Activated naive CD8-positive, alpha-beta T cell (primary cell): ENCODE data around the gene ANKRD22.
"Not testable (repeated sequence)": the region's sequence is repeated elsewhere in the genome, so short reads cannot be mapped to it uniquely, and the experiment has no call there.

ENCODE experiments used
- H3K27ac Mint-ChIP-seq: one replicate; pipeline ENCODE4 v1.8.0; 2021; ENCODE audit warnings: mixed read lengths
- H3K27me3 Mint-ChIP-seq: one replicate; pipeline ENCODE4 v1.8.0; 2021; ENCODE audit warnings: mixed read lengths
- H3K36me3 Mint-ChIP-seq: one replicate; pipeline ENCODE4 v1.8.0; 2021; ENCODE audit warnings: mixed read lengths
- H3K4me1 Mint-ChIP-seq: one replicate; pipeline ENCODE4 v1.8.0; 2021; ENCODE audit warnings: low read depth, mixed read lengths
- H3K4me3 Mint-ChIP-seq: one replicate; pipeline ENCODE4 v1.8.0; 2021; ENCODE audit warnings: mild to moderate bottlenecking, mixed read lengths
- H3K9me3 Mint-ChIP-seq: one replicate; pipeline ENCODE4 v1.8.0; 2021; ENCODE audit warnings: low read depth, mixed read lengths

ANKRD22 gene

DNA sequence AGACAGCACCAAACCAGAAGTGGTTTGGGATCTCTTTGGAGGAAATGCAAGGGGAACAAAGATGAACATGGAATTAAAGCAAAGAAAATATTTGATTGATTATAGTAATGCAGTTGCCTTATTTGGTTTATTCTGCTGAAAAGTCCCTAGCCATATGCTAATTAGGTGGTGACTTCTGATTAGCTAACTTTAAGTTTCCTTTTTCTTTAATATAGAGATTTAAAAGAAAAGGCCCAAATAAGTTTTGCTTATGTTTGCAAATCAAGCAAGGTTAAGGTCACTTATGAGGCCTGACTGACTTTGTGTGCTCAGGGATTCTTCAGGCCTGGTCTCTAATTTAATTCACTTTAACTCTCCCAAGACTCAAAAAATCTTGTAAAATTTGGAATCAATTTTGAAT, 6.2 kb upstream of the ANKRD22 start:
- H3K4me3 Mint-ChIP-seq: no peak overlapping the region
- no peaks in the 10 kb centered on the region for H3K27me3 Mint-ChIP-seq
- no peaks in the 10 kb centered on the region for H3K36me3 Mint-ChIP-seq
- no peak overlapping the region for H3K27ac Mint-ChIP-seq
- H3K9me3 Mint-ChIP-seq: no peaks in the 10 kb centered on the region
- H3K4me1 Mint-ChIP-seq: peaks cover 7% of the 10 kb centered on the region

DNA sequence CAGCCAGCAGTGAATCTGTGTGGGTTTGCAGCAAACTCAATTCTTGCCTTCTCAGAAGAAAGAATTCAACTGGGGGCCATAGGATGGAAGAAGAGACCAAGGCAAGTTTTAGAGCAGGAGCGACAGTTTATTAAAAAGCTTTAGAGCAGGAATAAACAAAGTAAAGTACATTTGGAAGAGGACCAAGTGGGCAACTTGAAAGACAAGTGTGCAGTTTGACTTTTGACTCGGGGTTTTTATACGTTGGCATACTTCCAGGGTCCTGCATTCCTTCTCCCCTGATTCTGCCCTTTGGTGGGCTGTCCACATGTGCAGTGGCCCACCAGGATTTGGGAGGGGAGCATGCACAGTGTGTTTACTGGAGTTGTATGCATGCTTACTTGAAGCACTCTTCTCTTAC, 3.0 kb upstream of the ANKRD22 start:
- H3K9me3 Mint-ChIP-seq: no peaks in the 10 kb centered on the region

DNA sequence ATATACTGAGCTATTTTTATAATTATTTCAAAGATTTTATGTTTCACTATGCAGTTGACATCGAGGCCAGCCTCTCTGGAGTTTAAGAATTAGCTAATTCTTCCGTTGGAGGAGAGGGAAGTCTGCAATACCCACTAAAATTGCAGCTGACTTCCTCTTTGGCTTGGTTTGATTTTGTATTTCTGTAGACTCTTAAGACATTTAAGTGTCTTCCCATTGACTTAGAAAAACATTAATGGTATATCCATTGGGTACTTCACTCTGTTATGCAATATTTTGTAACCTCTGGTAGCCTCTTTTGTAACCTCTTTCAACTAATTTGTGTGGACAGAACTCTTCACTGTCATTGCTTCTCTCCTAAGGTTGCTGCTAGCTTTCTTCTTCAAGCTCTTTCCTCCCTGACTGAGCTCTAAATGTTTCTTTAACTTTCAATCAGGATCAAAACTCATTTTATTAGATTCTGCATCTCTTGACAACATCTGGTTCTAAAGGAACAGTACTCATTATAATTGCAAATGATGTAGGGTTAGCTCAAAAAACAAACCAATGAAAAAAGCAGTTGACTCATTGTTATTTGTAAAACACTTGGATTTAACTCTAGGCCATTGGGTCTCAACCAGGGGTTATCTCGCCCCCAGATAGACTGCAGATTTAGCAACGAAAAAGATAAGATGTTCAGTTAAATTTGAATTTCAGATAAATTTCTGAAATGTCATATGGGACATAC, 1.7 kb upstream of the ANKRD22 start:
- Mint-ChIP-seq H3K4me1 (peaks cover 16% of the 10 kb centered on the region), H3K27me3 (no peaks in the 10 kb centered on the region), H3K36me3 (no peaks in the 10 kb centered on the region), H3K9me3 (no peaks in the 10 kb centered on the region), H3K4me3 (no peak overlapping the region), H3K27ac (no peak overlapping the region)

More for the DNA sequence above, 3.0 kb upstream of the ANKRD22 start:
- Mint-ChIP-seq H3K27me3 (no peaks in the 10 kb centered on the region), H3K36me3 (no peaks in the 10 kb centered on the region), H3K27ac (no peak overlapping the region), H3K4me3 (no peak overlapping the region), H3K4me1 (peaks cover 7% of the 10 kb centered on the region)

- H3K27me3 Mint-ChIP-seq: no peaks in the 10 kb centered on the region
- no peaks in the 10 kb centered on the region for H3K36me3 Mint-ChIP-seq
- H3K27ac Mint-ChIP-seq: no peak overlapping the region
- no peak overlapping the region for H3K4me3 Mint-ChIP-seq
- H3K4me1 Mint-ChIP-seq: peaks cover 16% of the 10 kb centered on the region
- no peaks in the 10 kb centered on the region for H3K9me3 Mint-ChIP-seq
Observed at GRCh38 chr10:88852327-88852726, 683 bp upstream of the ANKRD22 start.

DNA sequence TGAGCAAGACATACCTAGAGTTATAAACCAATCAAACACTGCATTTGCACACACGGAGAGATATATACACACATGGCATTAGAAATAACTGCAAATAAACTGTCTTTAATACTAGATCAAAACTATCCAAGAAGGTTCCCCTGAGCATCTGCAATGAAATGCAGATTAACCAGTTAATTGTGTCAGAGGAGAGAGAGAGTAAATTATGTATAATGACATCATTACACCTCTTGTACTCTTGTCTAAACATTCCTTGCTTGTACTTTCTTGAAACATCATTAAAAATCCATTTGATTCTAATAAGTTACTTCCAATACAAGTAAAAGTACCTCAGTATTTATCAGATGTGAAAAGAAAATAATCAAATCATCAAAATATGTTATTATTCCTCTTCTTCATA, 932 bp downstream of the ANKRD22 start:
- no peak overlapping the region for H3K4me3 Mint-ChIP-seq
- H3K36me3 Mint-ChIP-seq: no peaks in the 10 kb centered on the region
- peaks cover 16% of the 10 kb centered on the region for H3K4me1 Mint-ChIP-seq

DNA sequence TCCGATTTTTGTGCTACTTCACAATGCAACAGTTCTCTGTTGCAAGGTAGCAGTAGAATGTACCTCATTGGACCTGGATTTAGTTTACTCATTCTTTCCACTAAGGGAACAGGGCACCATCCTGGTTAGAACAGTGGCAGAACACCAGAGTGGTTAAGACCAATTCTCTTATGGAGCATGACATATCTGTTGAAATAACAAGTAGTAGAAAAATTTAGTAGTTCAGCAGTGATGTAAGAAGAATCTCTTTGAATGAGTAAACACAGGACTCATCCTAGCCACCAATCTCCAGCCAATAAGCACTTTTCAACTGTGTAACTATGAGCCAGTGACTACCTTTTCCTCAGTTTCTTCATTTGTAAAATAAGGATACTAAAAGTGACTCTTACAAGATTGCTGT, 2.4 kb downstream of the ANKRD22 start:
- Mint-ChIP-seq H3K27me3 (no peaks in the 10 kb centered on the region), H3K36me3 (peaks cover 3% of the 10 kb centered on the region), H3K4me3 (no peak overlapping the region), H3K4me1 (peaks cover 16% of the 10 kb centered on the region), H3K27ac (peak overlapping the region; percentile 36), H3K9me3 (no peaks in the 10 kb centered on the region)

More for the DNA sequence above, 932 bp downstream of the ANKRD22 start:
- H3K27ac Mint-ChIP-seq: no peak overlapping the region
- no peaks in the 10 kb centered on the region for H3K27me3 Mint-ChIP-seq
- no peaks in the 10 kb centered on the region for H3K9me3 Mint-ChIP-seq

- H3K27me3 Mint-ChIP-seq: peaks cover 2% of the 10 kb centered on the region
- no peak overlapping the region for H3K4me3 Mint-ChIP-seq
- H3K36me3 Mint-ChIP-seq: peaks cover 3% of the 10 kb centered on the region
- H3K4me1 Mint-ChIP-seq: peaks cover 16% of the 10 kb centered on the region
- no peaks in the 10 kb centered on the region for H3K9me3 Mint-ChIP-seq
- H3K27ac Mint-ChIP-seq: peak overlapping the region; percentile 35
Observed at GRCh38 chr10:88848499-88848898, 3.1 kb downstream of the ANKRD22 start.

GRCh38 chr10:88843171-88843570, 8.5 kb downstream of the ANKRD22 start:
- H3K27ac Mint-ChIP-seq: no peak overlapping the region
- H3K4me1 Mint-ChIP-seq: peaks cover 4% of the 10 kb centered on the region
- no peak overlapping the region for H3K4me3 Mint-ChIP-seq
- no peaks in the 10 kb centered on the region for H3K9me3 Mint-ChIP-seq
- H3K27me3 Mint-ChIP-seq: peaks cover 2% of the 10 kb centered on the region
- peaks cover 3% of the 10 kb centered on the region for H3K36me3 Mint-ChIP-seq

GRCh38 chr10:88841316-88842111, 10.1 kb downstream of the ANKRD22 start:
- Mint-ChIP-seq H3K36me3 (peaks cover 3% of the 10 kb centered on the region), H3K9me3 (no peaks in the 10 kb centered on the region), H3K27ac (peak overlapping the region; percentile 6)

DNA sequence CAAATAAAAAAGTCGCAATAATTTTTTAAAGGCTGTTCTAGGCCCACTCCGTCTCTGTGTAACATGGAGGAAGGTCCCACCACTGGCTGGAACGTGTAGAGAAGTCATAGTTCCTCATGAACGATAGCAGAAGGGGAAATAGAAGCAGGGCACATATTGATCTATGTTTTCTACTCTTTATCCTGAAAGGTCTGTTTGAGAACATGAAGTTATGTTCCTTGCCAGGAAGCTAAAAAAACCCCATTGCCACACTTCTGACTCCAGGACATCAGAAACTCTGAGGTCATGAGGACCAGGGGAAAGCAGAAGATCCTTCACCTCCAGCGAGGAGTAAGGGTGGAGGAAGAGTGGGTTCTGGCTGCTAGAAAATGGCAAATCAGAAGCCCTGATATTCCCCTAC, 10.8 kb downstream of the ANKRD22 start:
- no peak overlapping the region for H3K27ac Mint-ChIP-seq
- H3K9me3 Mint-ChIP-seq: no peaks in the 10 kb centered on the region
- H3K4me3 Mint-ChIP-seq: no peak overlapping the region
- H3K36me3 Mint-ChIP-seq: peaks cover 3% of the 10 kb centered on the region
- H3K27me3 Mint-ChIP-seq: peaks cover 2% of the 10 kb centered on the region
- peaks cover 2% of the 10 kb centered on the region for H3K4me1 Mint-ChIP-seq

More at GRCh38 chr10:88841316-88842111, 10.1 kb downstream of the ANKRD22 start:
- H3K4me1 Mint-ChIP-seq: peaks cover 2% of the 10 kb centered on the region
- H3K27me3 Mint-ChIP-seq: peaks cover 2% of the 10 kb centered on the region
- H3K4me3 Mint-ChIP-seq: no peak overlapping the region

DNA sequence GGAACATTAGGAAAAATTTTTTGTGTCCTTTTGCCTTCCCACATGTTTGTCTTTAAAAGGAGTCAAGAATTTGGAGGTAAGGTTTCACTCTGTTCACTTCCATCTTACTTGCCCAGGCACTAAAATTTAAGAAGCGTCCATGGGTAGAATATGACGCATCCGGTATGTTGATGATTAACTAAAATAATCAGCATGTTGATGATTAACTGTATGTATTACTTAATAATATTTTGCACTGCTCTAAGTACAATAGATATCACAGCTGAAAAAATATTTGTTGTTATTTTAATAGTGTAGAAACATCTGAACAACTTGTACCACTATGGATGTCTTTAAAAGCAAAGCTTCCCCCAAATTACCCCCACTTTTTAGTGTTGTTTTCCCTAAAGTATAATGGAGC, 11.5 kb downstream of the ANKRD22 start:
- no peaks in the 10 kb centered on the region for H3K36me3 Mint-ChIP-seq

DNA sequence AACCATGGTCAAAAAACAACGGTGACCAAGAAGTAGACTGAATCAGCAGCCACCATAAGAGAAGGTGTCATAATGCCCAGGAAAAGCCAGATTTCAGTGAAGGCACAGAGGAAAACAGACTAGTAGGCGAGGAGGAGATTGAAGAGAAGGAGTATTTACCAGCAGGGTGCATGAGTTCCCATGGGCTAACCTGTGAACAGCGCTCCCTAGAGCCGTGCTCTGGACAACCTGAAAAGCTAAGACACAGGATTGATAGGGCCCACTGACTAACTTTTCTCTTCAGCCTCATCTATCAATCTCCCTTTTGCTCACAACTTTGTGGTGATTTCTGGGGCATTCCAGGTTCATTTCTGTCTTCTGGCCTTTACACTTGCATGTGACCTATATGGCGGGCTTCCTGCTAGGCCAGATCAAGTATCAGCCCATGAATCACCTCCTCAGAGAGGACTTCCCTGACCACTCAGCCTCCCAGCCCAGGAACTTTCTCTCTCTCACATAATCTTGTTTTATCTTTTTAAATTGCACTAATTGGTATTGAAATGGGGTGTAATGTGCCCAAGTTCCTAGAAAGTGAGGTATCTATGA, 12.8 kb downstream of the ANKRD22 start:
- Mint-ChIP-seq H3K27me3 (no peaks in the 10 kb centered on the region), H3K27ac (no peak overlapping the region), H3K36me3 (no peaks in the 10 kb centered on the region)

More for the DNA sequence above, 11.5 kb downstream of the ANKRD22 start:
- Mint-ChIP-seq H3K27me3 (peaks cover 2% of the 10 kb centered on the region), H3K27ac (no peak overlapping the region), H3K4me1 (peaks cover 2% of the 10 kb centered on the region), H3K9me3 (no peaks in the 10 kb centered on the region), H3K4me3 (no peak overlapping the region)

DNA sequence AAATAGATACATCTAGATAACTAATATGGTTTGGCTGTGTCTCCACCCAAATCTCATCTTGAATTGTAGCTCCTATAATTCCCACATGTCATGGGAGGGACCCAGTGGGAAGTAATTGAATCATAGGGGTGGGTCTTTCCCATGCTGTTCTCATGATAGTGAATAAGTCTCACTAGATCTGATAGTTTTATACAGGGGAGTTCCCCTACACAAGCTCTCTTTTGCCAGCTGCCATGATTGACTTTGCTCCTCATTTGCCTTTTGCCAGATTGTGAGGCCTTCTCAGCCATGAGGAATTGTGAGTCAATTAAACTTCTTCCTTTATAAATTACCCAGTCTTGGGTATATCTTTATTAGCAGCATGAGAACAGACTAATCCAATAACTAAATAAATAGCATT, 14.0 kb downstream of the ANKRD22 start:
- H3K27me3 Mint-ChIP-seq, H3K9me3 Mint-ChIP-seq, H3K36me3 Mint-ChIP-seq, H3K27ac Mint-ChIP-seq, H3K4me3 Mint-ChIP-seq: not testable (repeated sequence)
- H3K4me1 Mint-ChIP-seq: peaks cover 16% of the 10 kb centered on the region

More for the DNA sequence above, 12.8 kb downstream of the ANKRD22 start:
- Mint-ChIP-seq H3K4me1 (peaks cover 4% of the 10 kb centered on the region), H3K4me3 (no peak overlapping the region), H3K9me3 (no peaks in the 10 kb centered on the region)

- H3K36me3 Mint-ChIP-seq: no peaks in the 10 kb centered on the region
- no peak overlapping the region for H3K27ac Mint-ChIP-seq
- no peaks in the 10 kb centered on the region for H3K9me3 Mint-ChIP-seq
Observed at GRCh38 chr10:88835910-88836221, 15.8 kb downstream of the ANKRD22 start.

More at GRCh38 chr10:88835910-88836221, 15.8 kb downstream of the ANKRD22 start:
- Mint-ChIP-seq H3K27me3 (no peaks in the 10 kb centered on the region), H3K4me3 (no peak overlapping the region), H3K4me1 (peaks cover 26% of the 10 kb centered on the region)
